Measurements from ENCODE around the gene RAD51B.

RAD51B gene

DNA sequence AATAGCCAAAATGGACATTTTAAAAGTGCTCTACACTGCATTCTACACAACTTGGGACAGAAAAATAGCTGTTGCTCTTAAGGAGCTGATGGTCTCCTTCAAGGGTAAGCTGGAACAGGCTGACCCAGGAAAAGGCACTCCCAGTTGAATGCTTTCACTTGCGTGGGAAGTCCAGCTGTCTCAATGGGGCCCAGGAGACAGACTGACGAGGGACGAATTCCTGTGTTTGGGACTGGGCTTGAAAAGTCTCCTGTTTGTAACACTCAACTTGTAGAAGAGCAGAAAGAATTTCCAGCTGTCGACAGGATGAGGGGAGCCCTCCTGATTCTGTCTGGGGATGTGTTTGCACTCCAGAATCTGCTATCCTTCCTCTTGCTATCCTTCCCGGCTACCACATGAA is 792.5 kb downstream of the RAD51B start:
- no peak for DNase-seq

DNA sequence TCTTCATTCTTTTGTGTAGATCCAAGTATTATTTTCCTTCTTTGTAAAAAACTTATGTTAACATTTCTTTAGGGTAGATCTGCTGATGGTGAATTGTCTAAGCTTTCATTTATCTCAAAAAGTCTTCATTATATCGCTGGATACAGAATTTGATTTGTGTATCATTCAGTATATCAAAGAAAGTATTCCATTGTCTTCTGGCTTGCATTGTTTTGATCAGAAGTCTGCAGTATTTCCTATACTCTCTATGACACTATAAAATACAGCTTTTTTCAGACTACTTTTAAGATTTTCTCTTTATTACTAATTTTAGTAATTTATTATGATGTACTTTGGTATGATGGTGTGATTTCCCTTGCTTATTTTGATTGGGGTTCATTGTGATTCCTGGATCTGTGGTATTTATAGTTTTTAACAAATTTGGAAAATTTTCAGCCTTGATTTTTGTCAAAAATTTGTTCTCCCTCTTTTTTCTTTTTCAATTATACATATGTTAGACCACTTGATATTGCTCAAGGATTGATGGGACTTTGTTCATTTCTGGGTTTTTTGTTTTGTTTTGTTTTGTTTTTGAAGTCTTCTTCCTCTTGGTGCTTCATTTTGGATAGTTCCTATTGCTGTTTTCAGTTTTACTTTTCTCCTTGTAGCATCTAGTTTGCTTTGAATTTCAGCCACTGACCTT is 796.8 kb downstream of the RAD51B start:
- no peak for DNase-seq

DNA sequence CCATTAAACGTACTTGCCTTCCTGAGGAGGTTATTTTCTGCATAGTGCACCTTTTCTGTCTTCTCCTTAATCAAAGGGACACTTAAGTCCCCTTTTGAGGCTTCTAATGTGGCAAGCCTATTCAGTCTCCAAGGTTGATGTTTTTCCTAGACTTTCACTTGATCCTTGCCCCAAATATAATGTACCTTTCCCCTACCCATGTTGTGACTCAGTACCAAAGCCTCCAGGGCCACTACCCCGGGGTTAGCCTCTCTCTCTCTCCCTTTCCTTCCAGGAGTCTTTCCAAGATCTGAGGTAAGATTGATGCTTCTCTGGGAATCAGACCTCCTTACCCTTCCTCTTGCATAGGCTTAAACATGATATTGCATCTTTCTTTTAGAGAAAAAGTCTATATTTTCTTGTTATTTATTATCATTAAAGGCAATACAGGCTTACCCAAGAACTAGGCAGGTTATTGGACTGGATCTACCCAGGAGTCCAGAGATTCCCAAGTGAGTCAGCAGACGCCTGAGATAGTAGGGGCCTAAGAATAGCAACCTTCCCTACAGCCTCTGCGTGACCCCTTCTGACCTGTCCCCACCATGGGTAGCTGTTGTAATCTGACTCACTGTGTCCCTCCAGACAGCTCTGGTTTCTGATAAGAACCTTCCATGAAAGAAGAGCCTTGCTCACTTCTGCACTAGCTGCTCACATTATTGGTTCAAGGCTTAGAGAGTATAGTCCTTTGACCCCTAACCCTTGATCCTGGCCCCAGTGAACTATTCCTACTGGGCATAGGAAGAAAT is 800.4 kb downstream of the RAD51B start:
- no peak for DNase-seq

DNA sequence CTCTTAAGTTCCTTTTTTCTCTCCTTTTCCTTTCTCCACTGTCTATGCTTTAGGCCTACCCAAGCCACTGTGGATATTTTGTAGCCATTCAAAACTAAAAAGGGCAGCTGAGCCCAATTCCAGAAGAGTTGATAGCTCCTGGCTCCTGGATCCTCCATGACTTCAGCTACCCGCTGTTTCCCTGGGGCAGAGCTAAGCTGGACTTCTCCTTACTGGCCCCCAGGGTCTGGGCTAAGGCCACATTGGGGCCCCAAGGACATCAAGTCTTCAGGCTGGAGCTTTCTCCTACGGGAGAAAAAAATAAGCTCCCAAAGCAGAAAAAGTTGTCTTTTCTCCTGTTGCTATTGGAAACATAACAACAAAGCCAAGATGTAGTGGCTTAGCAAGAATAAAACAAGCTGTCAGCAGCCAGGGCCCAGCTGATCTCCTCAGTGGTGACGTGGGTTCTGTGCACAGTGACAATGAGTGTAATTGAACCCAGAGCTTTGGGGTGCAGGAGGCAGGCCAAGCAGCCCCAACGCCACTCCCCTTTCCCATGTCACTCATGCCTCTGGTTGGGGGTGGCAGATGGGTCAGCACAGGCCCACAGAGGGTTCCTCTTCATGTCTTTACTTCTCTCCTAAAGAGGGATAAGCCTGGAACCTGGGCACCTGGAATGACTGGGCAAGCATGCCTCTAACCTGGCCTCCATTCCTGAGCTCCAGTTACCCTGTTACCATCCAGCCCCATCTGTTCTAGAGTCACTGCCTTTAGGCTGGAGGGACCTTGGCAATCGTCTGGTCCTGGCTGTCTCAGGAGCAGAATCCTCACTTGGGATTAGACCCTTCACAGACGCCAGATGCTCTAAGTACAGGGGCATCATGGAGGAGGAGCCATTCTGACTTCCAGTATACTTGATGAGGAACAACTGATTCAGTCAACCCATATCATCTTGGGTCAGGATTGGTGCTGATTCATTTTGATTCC is 802.1 kb downstream of the RAD51B start:
- no peak for DNase-seq

DNA sequence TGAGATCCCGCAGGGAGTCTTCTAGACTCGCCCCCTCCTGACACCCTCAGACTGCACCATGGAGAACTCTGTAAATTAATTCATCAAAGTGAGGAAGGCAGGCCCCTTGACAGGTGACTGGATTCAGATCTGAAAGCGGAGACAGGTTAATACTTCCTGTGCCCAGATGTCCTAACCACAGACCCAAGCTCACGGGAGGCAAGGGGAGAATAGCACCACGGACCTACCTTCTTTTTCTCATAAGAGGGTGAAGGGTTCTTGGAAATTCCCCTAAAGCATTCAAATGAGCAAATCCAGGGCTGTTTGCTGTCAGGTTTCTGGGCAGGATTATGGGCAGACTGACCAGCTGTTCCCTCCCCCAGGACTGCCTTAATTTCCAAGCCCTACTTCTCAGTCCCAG is 803.3 kb downstream of the RAD51B start:
- no peak for DNase-seq

DNA sequence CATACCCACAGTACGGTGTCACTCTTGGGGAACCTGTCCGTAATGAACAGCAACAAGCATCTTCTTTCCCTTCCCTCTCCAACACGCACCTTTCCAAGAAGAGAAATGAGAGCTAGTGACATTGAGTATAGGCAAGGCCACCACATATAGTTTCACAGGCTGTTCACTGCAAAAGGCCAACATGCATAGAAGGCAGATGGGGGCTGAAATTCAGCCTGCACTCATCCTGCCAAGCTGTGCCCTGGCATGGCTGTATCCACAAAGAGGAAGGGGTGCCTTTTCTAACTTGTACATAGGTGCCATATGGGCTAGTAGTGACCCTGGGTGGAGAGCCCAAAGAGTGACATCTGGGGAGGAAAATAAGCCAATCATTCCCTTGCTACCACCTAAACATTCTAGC is 803.7 kb downstream of the RAD51B start:
- no peak for DNase-seq

DNA sequence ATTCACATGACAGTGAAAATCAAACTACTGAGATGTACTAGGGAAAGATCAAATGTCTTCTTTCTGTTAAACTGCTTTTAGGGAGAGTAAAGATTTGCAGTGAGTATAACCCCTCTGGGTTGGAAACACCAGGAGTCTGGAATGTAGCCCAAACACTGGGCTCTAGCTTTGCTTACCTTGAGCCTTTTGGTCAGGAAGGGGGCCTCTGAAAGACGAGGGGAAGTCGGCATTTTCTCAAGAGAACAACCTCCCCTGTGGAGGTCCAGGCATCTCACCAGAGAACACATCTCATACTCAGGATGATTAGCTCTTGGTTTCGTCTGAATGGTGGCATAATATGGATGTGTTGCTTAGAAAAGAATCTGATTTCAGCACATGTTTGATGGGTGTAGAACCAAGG is 804.2 kb downstream of the RAD51B start:
- no peak for DNase-seq

DNA sequence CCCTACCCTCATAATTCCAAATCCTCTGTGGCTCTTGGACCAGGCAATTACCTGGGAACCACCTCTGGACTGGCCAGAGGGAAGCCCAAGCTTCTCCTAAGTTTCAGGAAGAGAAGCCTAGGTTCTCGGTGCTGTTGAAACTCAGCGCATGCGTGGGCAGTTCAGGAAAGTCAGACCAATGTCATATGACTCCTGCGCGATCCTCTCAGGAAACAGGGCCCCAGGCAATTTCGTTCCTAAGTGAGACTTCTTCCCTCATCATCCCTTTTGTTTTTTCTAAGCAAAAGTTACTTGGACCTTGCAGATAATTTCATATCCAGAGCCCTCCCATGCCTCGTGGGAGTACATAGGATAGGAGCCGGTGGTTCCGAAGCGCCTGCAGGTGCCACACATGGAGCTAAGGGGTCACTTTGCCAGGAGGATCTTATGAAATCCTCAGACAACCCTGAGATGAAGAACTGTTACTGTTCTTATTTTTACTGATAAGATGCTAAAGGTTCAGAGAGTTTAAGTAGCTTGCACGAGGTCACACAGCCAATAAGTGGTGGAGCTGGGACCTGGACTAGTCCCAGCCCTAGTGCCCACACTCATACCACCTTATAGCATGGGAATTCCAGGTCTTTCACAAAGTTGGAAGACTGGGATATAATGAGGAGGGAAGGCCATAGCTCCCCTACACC is 805.1 kb downstream of the RAD51B start:
- DNase-seq, result no peak

DNA sequence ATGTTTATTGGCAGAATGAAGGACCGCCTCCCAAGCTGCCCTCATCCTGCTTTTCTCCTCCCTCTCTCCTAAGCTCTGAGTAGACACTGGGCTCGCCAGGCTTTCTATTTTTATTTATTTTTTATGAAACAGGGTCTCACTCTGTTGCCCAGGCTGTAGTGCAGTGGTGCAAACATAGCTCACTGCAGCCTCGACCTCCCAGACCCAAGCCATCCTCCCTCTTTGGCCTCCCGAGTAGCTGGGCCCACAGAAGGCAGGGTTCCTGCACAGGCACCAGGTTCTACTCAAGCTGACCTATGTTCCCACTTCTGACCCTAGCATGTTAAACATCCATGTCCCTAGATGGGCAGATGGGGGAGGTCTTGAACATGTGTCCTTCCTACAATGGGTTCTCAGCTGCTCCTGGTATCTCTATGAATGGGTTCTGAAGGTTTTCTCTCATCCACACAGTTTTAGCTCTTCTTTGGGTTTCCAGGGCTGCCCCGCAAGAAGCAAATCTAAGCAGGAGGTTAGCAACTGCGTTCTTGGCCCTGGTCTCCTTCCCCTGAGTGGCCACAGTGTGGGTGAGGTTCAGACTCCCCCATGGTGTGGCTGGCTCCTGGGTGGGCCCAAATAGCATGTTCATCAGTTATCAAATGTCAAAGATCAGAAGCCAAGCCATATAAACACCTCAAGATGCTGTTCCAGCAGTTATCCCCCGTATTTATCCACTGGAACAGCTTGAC is 805.9 kb downstream of the RAD51B start:
- DNase-seq, result no peak

DNA sequence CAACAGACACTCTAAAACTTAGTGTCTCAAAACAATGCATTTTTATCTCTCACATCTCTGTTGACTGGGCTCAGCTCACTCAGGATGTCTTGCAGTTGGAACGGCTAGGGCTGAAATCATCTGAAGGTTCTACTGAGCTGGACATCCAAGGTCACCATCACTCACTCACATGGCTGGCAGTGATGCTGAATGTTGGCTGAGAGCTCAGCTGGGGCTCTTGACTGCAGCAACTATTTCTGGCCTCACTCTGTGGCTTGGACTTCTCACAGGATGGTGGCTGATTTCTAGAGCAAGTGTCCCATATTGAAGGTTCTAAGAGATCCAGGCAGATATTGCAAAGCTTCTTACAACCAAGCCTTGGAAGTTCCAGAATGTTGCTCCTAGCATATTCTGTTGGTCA is 806.8 kb downstream of the RAD51B start:
- no peak for DNase-seq

DNA sequence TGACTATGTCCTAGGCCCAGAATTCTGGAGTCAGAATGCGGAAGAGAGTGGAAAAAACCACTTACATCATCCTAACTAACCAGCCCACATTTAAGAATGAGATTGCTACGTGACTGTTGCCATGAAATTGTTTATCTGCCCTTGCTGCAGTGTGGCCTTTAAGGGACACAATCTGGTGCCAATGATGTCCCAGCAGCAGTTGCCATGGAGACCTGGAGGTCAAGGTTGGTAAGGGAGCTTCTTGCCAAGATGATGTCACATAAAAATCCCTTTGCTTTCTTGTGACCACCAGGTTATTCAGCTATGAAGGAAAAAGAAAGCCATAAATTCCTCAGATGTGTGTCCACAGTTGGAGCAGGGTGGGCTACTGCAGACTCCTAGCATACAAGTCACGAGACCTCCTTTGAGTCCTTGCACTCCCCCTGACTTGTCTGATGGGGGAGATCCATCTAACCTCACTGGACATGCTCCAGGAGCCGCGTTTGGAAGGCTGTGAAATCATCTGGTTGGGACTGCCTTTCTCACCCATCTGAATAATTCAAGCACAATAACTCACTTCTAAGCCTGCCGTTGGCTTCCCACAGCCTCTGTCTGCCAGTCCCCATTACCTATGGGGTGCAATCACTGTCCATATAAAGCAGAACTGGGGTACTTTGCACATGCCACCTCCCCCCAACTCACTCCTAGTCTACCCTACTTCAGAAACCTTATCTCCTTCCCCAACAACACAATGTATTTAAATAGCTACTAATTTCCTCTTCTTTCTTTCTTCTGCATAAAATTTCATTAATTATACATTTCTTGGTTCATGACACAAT is 807.7 kb downstream of the RAD51B start:
- no peak for DNase-seq

DNA sequence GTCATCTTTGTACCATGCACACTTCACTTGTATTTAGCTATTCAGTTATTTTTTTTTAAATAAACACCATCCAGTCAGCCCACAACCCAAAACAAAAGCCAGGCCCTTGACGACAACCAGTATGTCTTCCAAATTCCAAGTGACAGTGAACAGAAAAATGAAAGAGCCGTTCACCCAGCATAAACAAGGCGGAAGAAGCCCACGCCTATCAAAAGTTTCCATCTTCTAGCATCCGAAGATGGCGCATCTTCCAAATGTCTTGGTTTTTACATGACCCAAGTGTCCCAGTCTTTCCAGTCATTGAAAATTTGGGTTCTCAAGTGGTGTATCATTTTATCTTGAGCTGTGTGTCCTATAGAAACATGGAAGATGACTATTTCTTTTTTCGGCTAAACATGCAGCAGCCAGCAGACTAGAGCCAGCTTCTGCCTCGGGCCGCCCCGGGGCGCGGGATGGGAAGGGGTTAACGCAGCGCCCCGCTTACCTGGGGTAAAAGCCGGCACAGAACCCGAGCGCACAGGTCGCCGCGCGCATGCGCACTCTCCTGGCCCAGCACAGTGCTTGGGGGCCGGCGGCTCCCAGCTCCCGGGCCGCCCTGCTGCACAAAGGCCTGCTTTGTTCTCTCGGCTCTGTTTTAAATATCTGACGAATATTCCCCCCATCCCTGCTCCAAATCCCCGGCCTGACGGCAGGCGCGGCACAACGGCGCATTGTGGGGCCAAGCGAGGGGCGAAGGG is 808.5 kb downstream of the RAD51B start:
- peak; percentile 60 to 69 for DNase-seq

DNA sequence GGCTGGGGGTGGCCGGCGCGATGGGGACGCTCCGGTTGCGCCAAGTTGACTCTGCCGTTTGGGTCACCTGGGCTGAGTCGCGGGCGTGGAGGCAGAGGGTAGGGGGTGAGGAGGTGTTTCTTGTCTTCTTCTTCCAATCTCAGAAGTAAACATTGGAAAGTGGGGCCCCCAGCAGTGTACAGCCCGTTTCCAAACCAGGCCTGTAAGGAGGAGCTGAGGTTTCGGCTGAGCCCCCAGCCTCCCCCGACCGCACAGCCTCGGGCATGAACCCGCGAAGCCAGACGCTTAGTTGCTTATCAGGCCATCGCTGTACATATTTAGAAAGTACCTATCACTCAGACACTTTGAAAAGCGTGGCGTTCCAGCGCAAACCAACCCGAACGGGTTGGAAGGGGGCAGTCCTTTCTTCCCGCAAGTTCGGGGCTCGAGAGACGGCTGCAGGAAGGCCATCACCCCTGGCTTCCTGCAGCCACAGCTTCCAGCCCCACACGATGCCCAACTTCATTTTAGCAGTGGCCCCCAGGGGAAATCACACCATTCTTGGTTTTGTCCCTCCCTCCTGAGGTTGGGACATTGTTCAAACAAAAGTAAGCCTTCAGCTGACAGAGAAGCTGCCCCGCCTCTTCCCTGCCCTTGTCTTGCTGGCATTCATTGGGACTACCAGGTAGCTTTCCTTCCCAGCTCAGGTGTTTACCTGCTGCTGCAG is 809.2 kb downstream of the RAD51B start:
- DNase-seq, result peak in 1 of 2 donors; percentile 10

DNA sequence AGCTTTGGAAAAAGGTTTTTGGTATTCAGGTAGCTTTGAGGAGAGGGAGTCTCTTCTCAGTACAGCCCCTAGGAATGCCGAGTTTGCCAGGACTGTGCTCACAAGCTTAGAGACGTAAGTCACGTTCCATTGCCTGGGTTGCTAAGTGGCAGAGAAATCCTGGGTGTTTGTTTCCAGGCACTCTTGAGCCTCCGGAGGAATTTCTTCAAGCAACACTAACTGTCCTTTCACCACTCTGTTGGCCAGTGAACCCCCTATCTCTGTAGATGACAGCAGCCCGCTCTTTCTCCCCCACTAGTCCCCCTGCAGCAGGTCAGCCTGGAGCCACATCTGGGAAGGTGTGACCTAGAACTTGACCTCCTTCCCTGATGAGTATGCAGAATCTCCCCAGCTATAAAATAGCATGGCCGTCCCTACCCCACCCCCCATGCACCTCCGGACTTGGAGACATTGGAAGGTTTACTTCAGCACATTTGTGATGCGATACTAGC is 810.5 kb downstream of the RAD51B start:
- DNase-seq, result no peak

DNA sequence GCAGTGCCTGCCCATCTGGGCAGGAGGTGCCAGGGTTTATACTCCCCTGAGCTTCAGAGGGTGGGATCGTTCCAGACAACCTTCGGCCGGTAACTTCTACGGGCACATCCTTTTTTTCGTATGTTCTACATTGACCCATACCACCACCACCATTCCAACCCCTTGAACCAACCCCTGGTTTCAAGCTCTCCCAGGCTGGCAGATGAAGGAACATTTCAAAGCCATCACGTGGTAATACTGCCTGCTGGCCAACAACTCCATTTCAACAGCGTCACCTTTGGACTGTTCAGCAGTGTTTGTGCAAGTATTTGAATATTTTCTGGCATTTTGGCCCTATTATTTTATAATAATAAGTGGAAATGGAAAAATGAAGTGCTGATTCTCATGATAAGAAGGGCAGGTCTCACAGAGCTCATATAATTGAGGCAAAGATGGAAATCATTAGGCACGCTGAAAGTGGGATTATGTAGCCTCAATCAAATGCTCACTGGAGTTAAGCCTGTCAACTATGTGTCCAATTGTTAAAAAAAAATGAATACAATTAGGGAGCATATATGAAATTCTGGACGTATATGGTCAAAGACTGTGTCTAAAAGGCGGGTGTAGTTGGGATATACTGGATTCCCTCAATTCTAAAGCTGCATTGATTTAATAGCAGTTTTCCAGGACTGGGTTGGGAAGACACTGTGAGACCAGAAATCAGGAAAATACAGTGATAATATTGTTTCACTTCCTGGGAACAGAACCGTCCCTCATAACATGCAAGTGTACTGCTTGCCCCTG is 811.2 kb downstream of the RAD51B start:
- no peak for DNase-seq

DNA sequence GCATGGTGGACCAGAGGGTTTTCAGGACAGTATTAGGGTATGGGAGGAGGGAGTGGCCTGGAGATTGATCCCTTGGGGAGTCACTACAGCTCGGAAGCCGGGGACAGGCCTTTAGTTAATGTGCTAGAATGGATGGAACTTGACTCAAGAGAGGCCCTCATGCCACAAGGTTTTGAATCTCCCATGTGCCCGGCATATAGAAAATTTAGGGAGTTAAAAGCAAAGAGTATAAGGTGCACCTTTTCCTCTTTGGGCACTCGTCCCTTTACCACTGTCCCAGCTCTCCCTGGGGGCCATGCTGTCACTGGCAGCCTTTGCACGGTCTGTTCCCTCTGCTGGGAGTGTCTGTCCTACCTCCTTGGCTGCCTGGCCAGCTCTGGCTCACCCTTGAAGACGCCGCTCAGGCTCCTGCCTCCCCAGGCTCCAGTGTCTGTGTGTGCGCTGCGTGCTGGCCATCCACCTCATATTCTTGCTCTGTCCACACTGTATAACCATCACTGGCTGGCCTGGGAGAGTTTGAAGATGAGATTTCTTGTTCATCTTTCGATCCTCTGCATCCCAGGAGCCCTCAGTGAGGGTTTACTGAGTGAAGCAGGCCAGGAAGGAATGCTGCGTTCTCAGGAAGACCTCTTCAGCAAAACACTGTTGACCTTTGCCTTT is 811.9 kb downstream of the RAD51B start:
- DNase-seq, result no peak

DNA sequence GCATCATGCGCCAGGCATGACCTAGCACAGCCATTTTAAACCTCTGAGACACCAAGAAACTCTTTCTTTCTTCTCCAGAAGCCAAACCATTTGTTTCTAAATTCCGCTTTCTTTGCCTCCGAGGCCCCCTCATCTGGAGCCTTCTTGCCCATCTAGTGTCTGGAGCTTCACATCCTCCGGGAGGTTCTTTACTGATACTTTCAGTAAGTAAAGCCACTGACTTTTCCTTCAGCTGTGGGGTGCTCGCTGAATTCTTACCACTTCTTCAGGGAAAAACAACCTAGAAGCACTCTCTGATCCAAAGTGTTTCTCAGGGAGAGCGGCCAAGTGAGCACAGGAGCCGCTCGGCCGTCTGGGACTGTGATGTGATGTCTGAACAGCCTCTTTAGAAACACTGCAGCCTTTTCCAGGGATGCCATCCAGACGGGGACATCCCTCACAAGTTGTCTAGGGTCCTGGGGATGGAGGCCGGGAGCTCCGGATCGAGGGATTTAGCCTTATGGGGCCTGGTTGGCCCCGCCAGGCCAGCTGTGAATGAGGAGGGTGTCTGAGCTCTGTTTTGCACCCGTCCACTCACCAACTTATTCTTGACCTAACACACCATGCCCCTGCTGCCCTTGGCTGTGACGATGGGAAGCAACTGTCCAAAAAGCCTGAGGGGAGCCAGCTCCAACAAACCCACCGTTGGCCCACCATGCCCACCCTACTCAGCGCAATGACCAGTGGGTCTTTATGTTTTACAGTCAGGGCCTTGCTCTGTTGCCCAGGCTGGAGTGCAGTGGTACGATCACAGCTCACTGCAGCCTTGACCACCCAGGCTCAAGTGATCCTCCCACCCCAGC is 812.7 kb downstream of the RAD51B start:
- DNase-seq, result no peak
